Activated CD8-positive, alpha-beta memory T cell treated with anti-CD3 and anti-CD28 coated beads, Interleukin-2, amount 50 U/mL, for 1 hour (primary cell): Measurements from ENCODE around the gene MDP1.
A peak's percentile ranks its signal among the peaks of the same experiment; 100 is the strongest.

ENCODE experiments used
- DNase-seq: peaks from one replicate; pipeline ENCODE4 v3.0.0-alpha.2; 2020; ENCODE audit errors: extremely low read depth

The MDP1 gene

GRCh38 chr14:24215495-24216344 lies at the start of gene MDP1:
Gene MDP1 (minus strand): TSS chr14:24216066. CDS start chr14:24215955, 111 bp downstream.
- DNase-seq = peak; percentile 61

- DNase-seq = no peak
Observed at GRCh38 chr14:24264298-24264697, 48.4 kb upstream of the MDP1 start.

- DNase-seq = no peak
Observed at GRCh38 chr14:24263848-24264247, 48.0 kb upstream of the MDP1 start.

GRCh38 chr14:24262821-24263733 lies 47.2 kb upstream of the MDP1 start, which contains the start of gene TGM1:
Gene TGM1 (minus strand): TSS chr14:24263177. CDS start chr14:24262352, 825 bp downstream.
- no peak for DNase-seq

GRCh38 chr14:24261969-24262327 lies 46.1 kb upstream of the MDP1 start:
- no peak for DNase-seq

GRCh38 chr14:24261256-24261968 lies 45.5 kb upstream of the MDP1 start:
- DNase-seq = no peak

- no peak for DNase-seq
Observed at GRCh38 chr14:24260780-24261157, 44.9 kb upstream of the MDP1 start.

GRCh38 chr14:24260026-24260779 lies 44.3 kb upstream of the MDP1 start:
- DNase-seq = no peak

GRCh38 chr14:24259282-24260025 lies 43.6 kb upstream of the MDP1 start:
- no peak for DNase-seq

GRCh38 chr14:24258548-24259265 lies 42.8 kb upstream of the MDP1 start:
- no peak for DNase-seq

GRCh38 chr14:24258119-24258518 lies 42.3 kb upstream of the MDP1 start:
- DNase-seq = no peak

GRCh38 chr14:24256960-24257359 lies 41.1 kb upstream of the MDP1 start:
- DNase-seq = no peak

GRCh38 chr14:24255931-24256711 lies 40.3 kb upstream of the MDP1 start:
- DNase-seq = no peak

- DNase-seq = no peak
Observed at GRCh38 chr14:24255438-24255837, 39.6 kb upstream of the MDP1 start.

- no peak for DNase-seq
Observed at GRCh38 chr14:24254630-24255392, 38.9 kb upstream of the MDP1 start.

- DNase-seq = no peak
Observed at GRCh38 chr14:24253936-24254335, 38.1 kb upstream of the MDP1 start.

- DNase-seq = no peak
Observed at GRCh38 chr14:24252289-24253124, 36.6 kb upstream of the MDP1 start.
